GM21786 (cell line): Measurements from ENCODE around the gene COA7.

Experiments
- ATAC-seq: cut with Tn5 transposase; IDR thresholded peaks from one replicate; pipeline ENCODE4 v1.9.1; 2021; ENCODE audit not compliant: unreplicated experiment

Gene COA7

GRCh38 chr1:52670604-52671003, 27.5 kb downstream of the COA7 start:
- ATAC-seq: no peak

GRCh38 chr1:52669696-52670095, 28.5 kb downstream of the COA7 start:
- ATAC-seq: no peak

DNA sequence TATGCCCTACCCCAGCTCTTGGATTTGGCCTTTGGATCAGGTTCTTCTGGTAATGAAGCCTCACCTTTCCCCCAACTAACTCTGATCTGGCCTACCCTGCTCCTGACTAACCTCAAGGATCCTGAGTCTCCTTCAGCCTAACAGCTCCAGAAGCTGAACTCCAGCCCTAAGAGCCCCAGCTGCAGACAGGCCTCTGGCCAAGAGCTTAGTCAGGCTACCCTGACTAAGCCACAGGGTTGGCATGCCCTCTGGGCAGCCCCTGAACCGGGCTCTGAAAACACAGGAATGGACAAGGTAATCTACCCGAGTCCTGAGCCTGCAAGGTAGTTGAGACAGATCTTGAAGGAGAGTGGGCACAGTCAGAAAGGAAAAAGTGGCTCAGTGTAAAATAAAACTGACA, 29.4 kb downstream of the COA7 start:
- ATAC-seq: no peak

DNA sequence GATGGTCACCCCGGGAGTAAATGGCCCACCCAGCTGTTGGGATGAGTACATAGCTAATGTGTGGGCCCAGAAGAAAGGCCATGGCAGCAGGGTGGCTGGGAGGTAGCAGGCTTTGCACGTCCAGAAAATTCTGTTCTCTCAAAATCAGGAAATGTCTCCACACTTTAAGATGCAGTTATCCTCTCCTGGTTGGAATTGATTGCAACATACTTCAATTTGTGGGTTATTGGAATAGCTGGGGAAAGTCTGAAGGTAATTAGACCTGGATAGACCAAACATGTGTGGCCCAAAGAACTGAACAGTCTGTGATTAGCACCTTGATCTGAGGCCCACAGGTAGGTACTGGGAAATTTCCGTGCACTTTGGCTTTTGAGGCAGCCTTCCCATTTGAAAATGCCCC, 30.2 kb downstream of the COA7 start:
- no peak for ATAC-seq

GRCh38 chr1:52667290-52667689, 30.9 kb downstream of the COA7 start:
- ATAC-seq: no peak

DNA sequence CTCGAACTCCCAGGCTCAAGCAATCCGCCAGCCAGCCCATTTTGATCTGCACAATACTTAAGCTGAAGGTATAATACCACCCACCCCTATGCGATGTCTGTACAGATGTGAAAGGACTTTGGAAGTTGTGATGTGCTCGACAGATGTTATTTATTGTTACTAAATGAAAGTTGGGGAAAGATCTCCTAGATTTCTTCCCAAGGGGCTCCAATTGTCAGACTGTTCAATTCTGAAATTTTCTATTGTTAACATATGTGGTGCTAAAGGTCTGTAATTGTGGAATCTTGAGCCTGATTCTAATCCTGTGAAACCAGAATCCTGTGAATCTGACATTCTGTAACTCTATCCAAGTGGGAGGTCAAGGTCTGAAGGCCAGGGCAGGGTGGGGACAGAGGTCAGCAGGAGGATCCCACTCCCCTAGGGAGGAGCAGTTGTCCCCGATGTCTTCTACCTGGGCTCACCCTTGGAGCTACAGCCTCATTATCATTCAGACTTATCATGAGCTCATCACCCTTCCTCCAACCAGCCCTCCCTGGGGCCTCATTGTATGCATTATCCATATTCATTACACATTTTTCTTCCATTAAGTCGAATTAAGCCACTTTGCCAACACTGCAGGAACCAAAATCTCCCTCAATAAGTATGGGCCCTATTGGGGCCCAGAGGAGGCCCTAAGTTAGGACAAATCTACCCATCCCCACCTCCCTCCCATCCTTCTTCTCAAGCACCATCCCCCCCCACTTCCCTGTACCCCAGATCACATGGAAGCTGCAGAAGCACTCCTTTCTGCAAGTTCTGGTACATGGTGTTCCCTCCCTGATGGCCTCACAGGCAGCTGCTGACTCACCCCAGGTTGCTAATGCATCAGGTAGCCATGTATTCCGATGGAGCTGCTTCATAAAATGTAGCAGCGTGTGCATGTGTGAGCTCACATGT, 32.9 kb downstream of the COA7 start:
- ATAC-seq: no peak

DNA sequence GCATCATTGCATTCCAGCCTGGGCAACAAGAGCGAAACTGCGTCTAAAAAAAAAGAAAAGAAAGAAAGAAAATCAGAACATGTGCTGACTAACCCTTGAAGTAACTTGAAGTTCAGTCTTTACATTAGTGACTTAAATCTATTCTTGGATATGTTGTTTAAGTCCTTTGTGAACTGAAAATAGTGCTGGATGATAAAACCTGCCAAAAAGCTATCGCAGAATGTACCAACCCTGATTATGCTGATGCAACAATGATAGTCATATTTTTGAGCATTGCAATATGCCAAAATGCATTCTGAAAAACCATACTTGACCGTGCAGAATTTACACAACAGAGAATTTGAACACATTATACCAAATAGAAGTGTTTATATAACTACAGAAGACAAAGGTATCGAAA, 34.4 kb downstream of the COA7 start:
- ATAC-seq: no peak

- ATAC-seq: no peak
Measured at GRCh38 chr1:52662645-52663313, 35.4 kb downstream of the COA7 start.

DNA sequence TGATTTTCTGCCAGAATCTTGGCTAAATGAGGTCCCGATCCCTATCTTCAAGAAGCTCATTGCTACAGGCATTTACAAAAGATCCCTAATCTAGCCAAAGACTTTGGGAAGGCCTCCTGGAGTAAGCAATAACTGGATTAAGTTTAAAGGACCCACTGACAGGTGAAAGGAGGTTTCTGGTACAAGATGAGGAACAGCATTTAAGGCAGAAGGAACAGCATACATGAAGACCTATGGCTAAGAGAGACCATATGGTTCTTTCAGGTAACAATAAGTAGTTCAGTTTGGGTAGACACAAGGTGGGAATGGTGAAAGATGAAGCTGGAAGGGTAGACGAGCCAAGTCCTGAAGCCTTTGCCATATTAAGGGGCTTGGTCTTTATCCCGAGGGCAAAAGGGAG, 37.3 kb downstream of the COA7 start:
- ATAC-seq: no peak

GRCh38 chr1:52659851-52660596, 38.1 kb downstream of the COA7 start:
- no peak for ATAC-seq

DNA sequence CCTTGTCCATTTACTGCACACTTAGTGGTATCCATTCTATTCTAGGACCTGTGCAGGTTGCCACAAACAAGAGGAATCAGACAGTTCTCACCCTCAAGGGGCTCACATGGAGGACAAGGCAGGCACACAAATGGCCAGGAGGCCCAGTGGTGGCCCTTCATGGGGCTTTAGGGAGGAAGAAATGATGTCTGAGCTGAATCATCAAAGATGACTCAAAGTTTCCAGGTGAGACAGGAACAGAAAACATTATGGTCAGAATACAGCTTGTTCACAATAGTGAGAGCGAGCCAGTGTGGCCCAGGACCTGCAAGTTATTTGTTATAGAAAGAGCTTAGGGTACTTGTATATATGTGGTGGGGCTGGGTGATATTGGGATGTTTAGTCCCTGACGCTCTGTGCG, 38.8 kb downstream of the COA7 start:
- peak; percentile 72 for ATAC-seq

DNA sequence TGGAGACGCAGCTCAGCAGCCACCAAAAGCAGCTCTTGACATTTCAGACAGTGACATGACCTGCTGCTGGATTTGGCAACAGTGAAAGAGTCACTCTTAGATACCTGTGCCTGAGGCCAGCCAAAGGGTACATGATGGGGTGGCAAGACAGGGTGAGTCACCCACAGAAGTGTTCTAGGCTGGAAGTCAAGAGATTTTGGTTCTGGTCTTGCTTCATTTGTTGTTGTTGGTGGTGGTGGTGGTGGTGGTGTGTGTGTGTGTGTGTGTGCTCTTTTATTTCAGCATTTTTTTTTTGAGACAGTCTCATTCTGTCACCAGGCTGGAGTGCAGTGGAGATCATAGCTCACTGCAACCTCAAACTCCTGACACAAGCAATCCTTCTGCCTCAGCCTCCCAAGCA, 39.4 kb downstream of the COA7 start:
- no peak for ATAC-seq

DNA sequence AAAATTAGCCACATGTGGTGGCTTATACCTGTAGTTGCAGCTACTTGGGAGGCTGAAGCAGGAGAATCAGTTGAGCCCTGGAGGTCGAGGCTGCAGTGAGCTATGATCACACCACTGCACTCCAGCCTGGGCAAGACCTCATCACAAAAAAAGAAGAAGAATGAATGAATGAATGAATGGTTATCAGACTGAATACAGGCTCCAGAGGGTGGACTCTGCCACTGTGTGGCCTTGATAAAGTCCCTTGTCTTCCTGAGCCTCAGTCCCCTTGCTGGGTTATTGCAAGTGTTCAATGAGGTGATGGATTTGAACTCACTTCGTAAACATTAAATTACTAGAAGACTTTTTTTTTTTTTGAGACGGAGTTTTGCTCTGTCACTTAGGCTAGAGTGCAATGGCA, 40.4 kb downstream of the COA7 start:
- ATAC-seq: no peak

DNA sequence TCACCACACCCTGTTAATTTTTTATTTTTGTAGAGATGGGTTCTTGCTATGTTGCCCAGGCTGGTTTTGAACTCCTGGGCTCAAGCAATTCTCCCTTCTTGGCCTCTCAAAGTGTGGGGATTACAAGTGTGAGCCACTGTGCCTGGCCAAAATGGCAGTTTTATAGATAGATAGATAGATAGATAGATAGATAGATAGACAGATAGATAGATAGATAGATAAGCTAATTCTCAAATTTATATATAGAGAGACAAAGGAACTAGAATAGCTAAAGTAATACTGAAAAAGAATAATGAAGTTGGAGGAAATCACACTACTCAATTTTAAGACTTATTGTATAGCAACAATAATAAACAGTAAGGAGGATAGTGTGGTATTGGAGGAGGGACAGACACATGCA, 44.1 kb downstream of the COA7 start:
- ATAC-seq: no peak

- ATAC-seq: no peak
Measured at GRCh38 chr1:52653207-52653849, 44.8 kb downstream of the COA7 start.

DNA sequence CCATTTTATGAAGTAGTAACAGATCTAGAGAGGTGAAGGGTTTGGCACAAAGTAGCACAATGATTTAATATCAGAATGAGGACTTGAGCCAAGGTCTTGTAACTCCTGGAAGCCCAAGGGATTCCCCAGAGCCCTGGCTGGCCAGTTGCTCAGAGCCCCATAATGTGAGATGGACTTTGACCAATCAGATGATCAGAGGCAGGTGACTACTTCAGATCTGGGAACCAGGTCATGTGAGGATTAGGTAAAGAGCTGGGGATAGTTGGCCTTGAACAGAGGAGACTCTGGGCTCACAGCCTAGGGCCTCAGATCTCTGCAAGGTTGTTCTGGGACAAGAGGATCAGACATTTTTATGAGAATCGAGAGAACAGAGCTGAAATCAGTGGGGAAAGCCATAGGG, 46.2 kb downstream of the COA7 start:
- ATAC-seq: no peak

DNA sequence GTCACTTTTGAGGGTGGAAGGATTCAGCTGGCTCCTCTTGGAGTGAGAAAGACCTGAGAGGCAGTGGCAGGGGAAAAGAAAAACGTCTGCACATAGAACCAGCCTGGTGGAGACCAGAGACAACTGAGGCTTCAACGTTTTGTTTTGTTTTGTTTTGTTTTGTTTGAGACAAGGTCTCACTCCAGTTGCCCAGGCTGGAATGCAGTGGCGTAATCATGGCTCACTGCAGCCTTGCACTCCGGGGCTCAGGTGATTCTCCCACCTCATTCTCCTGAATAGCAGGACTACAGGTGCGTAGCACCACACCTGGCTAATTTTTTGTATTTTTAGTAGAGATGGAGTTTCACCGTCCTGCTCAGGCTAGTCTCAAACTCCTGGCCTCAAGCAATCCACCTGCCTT, 52.9 kb downstream of the COA7 start:
- ATAC-seq: no peak

DNA sequence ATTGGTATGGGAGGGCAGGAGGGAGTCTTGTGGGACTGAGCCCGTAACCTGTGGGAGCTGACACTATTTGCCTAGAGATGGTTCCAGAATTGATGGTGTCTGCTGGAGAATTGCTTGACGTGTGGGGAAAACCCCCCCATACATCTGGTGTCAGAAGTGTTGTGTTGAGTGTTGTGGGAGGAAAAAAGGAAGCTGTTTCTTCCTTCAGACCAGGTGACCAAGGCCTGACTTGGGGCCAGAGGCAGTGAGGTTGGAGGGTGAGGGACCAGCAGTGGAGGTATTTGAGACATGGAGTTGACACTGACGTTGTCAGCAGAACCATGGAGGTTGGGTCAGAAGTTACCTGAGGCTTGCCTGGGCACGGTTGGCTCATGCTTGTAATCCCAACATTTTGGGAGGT, 56.8 kb downstream of the COA7 start:
- ATAC-seq: no peak

GRCh38 chr1:52640697-52641096, 57.5 kb downstream of the COA7 start:
- no peak for ATAC-seq

DNA sequence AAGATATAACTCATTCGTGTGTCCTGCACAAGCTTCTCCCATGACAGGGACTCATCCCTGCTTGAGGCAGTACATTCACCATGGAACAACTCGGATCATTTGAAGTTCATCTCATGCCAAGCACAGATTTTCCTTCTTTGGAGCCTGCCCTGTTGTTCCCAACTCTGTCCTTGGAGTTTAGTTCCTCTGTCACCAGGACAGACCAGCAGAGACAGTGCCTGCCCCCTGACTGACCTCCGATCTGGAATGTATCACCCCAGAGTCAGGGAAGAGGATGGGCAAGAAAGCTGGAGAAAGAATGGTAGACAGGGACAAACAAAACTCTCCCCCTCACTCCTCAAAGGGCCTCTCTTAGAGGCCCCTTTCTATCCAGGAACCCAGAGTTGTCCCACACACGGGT, 60.2 kb downstream of the COA7 start:
- no peak for ATAC-seq
